PFSK-1 (cell line): Measurements from ENCODE around the gene PTPRM.

Source experiments
- FOXP2 ChIP-seq: optimal IDR thresholded peaks from 2 replicates; pipeline ENCODE3; 2011; ENCODE audit warnings: borderline replicate concordance, control low read depth, inconsistent platforms; ENCODE audit not compliant: insufficient read depth; ENCODE audit errors: extremely low read length, extremely low read depth
- POLR2AphosphoS5 ChIP-seq: IDR thresholded peaks from 2 replicates; pipeline ENCODE4 v1.6.1; 2012; ENCODE audit warnings: low read depth, mild to moderate bottlenecking, control low read depth, low read length, moderate library complexity
- REST ChIP-seq, 2 experiments: IDR thresholded peaks; 2 replicates each; pipeline versions ENCODE4 v1.6.1 to v1.8.0; 2011 to 2012; ENCODE audit warnings: low read depth in 2 of 2, low read length in 2 of 2, control low read depth in 1 of 2, inconsistent platforms in 1 of 2, mild to moderate bottlenecking in 1 of 2, moderate library complexity in 1 of 2; ENCODE audit not compliant: insufficient read depth in 1 of 2
- SIN3A ChIP-seq: IDR thresholded peaks from 2 replicates; pipeline ENCODE4 v1.6.1; 2012; ENCODE audit warnings: mild to moderate bottlenecking, low read length, moderate library complexity, borderline replicate concordance; ENCODE audit not compliant: insufficient read depth
- TAF1 ChIP-seq: IDR thresholded peaks from 2 replicates; pipeline ENCODE4 v1.6.1; 2012; ENCODE audit warnings: low read length, control low read depth, borderline replicate concordance; ENCODE audit not compliant: insufficient read depth

The PTPRM gene

GRCh38 chr18:8391068-8391467 is 824.0 kb downstream of the PTPRM start:
- TF ChIP-seq SIN3A, result no peak
- TF ChIP-seq TAF1, result no peak
- TF ChIP-seq REST (IDR thresholded peaks at IDR 0.05; ENCODE audit: insufficient read depth in 1 of 2, low read depth in 2 of 2, low read length in 2 of 2), result no peak
- TF ChIP-seq POLR2AphosphoS5, result no peak
- TF ChIP-seq FOXP2, result no peak

GRCh38 chr18:8396254-8396653 is 829.1 kb downstream of the PTPRM start:
- TF ChIP-seq TAF1 (no peak), POLR2AphosphoS5 (no peak), FOXP2 (no peak), SIN3A (no peak), REST (IDR thresholded peaks at IDR 0.05; ENCODE audit: insufficient read depth in 1 of 2, low read depth in 2 of 2, low read length in 2 of 2) (no peak)

DNA sequence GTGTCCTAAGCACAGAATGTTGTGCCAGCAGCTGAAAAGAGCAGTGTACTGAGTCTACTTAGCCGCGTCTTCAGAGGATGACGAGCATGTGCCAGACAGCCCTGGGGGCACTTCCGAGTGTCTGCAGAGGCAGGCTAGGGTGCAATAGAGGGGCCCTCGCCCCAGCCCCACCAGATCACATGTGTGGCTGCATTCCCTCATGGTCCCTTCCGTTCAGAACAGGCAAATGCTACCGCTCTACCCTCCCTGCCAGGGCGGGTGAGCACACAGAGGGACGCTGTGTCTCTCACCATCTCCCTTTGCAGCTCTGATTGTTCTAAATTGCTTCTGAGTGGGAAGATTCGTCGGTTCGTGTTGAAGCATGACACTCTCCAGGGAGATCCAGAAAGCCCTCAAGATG is 829.9 kb downstream of the PTPRM start:
- no peak for TF ChIP-seq FOXP2
- no peak for TF ChIP-seq SIN3A
- no peak for TF ChIP-seq POLR2AphosphoS5
- no peak for TF ChIP-seq REST (IDR thresholded peaks at IDR 0.05; ENCODE audit: insufficient read depth in 1 of 2, low read depth in 2 of 2, low read length in 2 of 2)
- no peak for TF ChIP-seq TAF1

DNA sequence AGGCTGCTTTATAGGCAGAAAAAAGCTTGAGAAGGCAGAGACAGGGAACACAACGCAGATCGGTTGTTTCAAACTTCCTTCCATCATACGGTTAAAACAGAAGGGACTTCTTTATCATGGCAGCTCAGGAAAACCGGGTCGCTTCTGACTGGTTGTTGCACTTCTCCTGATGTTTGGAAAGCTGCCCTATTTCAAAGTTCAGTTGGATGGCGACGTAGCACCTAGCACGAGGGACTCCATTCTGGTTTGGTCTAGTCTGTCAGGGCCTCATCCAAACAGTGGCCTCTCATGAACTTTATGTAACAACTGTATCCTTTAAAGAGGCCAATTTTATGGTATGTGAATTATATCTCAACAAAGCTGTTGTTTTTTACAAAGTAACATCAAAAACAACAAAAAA is 832.0 kb downstream of the PTPRM start:
- TF ChIP-seq POLR2AphosphoS5, result no peak
- TF ChIP-seq SIN3A, result no peak
- TF ChIP-seq FOXP2, result no peak
- TF ChIP-seq REST (IDR thresholded peaks at IDR 0.05; ENCODE audit: insufficient read depth in 1 of 2, low read depth in 2 of 2, low read length in 2 of 2), result no peak
- TF ChIP-seq TAF1, result no peak

DNA sequence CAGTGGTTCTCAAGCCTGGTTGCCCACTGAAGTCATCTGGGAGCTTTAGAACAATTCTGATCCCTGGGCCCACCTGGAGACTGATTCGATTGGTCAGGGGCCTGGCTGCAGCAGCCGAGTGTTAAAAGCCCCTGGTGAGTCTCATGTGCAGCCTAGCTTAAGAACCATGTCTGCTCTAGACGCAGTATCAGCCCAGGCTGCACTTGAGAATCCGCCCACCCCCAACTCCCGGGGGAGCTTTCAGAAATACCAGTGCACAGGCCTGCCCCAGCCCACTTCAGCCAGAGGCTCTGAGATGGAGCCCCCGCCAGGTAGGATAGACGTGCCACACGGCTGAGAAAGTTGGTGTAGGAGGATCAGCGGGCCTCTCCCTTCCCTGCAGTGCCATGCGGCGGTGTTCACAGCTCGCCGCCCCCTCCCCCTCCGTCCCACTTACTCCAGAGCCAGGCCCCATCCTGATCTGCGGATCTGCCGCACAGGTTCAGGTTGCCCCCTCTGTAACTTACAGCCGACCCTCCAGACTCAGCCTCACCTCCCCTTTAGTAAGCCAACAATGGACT is 833.2 kb downstream of the PTPRM start:
- TF ChIP-seq REST (IDR thresholded peaks at IDR 0.05; ENCODE audit: insufficient read depth in 1 of 2, low read depth in 2 of 2, low read length in 2 of 2), result no peak
- TF ChIP-seq FOXP2, result no peak
- TF ChIP-seq POLR2AphosphoS5, result no peak
- no peak for TF ChIP-seq TAF1
- TF ChIP-seq SIN3A, result no peak
